GM10266 (cell line): Measurements from ENCODE around the gene CNR2.

Experiments
- DNase-seq: peaks from one replicate; pipeline ENCODE4 v3.0.0; 2012; ENCODE audit errors: extremely low spot score
- TF ChIP-seq, protein P1 (sequence below): IDR thresholded peaks from 2 replicates; pipeline ENCODE4 v1.5.1; 2012; ENCODE audit warnings: mild to moderate bottlenecking, low read depth; ENCODE audit not compliant: control insufficient read depth, insufficient read depth; ENCODE audit errors: missing control alignments

CNR2 gene

GRCh38 chr1:23915466-23915865 is 2.3 kb upstream of the CNR2 start:
- TF ChIP-seq, protein P1, sequence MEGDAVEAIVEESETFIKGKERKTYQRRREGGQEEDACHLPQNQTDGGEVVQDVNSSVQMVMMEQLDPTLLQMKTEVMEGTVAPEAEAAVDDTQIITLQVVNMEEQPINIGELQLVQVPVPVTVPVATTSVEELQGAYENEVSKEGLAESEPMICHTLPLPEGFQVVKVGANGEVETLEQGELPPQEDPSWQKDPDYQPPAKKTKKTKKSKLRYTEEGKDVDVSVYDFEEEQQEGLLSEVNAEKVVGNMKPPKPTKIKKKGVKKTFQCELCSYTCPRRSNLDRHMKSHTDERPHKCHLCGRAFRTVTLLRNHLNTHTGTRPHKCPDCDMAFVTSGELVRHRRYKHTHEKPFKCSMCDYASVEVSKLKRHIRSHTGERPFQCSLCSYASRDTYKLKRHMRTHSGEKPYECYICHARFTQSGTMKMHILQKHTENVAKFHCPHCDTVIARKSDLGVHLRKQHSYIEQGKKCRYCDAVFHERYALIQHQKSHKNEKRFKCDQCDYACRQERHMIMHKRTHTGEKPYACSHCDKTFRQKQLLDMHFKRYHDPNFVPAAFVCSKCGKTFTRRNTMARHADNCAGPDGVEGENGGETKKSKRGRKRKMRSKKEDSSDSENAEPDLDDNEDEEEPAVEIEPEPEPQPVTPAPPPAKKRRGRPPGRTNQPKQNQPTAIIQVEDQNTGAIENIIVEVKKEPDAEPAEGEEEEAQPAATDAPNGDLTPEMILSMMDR: peak; percentile 20
- no peak for DNase-seq

DNA sequence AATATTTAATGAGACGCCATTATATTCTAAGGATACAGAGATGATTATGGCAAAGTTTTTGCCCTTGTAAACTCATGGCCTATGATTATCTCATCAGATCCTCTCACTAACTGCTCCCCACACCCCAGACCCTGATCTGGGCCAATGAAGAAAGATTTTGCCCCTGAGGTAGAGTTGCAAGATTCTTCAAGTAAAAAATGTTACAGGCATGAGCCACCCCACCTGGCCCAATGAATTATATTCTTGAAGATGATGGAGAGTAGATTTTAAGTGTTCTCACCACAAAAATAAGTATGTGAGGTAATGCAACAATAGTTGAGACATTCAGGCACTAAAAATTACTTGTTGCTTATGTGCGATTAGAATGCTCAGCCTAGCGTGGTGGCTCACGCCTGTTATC is 1.8 kb upstream of the CNR2 start:
- DNase-seq: no peak
- TF ChIP-seq, protein P1: no peak

- DNase-seq: no peak
- TF ChIP-seq, protein P1: no peak
Observed at GRCh38 chr1:23911921-23912320, 1.2 kb downstream of the CNR2 start.

- peak; percentile 48 for DNase-seq
- TF ChIP-seq, protein P1: no peak
Observed at GRCh38 chr1:23910553-23911246, 2.5 kb downstream of the CNR2 start.

DNA sequence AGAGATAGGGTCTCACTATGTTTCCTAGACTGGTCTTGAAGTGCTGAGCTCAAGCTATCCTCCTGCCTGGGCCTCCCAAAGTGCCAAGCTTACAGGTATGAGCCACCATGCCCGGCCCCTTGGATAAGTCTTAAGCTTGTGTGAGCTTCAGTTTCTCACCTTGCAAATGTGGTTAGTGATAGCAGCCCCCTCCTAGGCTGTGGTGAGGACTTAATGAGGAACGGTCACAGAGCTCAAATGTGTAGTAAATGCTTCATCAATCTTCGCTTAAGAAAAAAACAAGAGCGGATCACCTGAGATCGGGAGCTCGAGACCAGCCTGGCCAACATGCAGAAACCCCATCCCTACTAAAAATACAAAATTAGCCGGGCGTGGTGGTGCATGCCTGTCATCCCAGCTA is 3.0 kb downstream of the CNR2 start:
- TF ChIP-seq, protein P1: no peak
- DNase-seq: no peak

DNA sequence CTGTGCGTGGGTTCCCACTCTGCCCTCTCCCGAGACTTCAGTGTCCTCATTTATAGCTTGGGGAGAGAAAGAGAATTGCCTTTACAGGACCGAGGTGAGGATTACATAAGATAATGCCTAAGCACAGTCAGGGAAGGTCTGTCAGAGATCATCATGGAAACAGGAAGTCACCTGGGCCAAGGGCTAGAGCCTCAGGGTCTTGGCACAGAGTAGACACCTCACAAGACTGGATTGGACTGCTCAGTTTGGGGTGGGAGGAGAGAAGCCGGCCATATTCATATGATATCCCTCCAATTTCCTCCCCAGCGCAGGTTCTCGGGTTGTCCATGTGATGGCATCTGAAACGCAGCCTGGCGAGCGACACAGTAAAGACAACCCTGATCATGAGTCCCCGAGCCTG is 3.8 kb downstream of the CNR2 start:
- no peak for DNase-seq
- TF ChIP-seq, protein P1: no peak

GRCh38 chr1:23908453-23909341 is 4.5 kb downstream of the CNR2 start:
- TF ChIP-seq, protein P1: no peak
- peak; percentile 63 for DNase-seq
